ENCODE results near the gene FGFBP3. TPM values are rescaled to one million over a fixed set of nuclear protein-coding genes. Genes with fewer than 3 reads are reported as not detected.

The FGFBP3 gene
- polyA plus RNA-seq, 1 of the 3 experiments (the other 2 are of a cell fraction) = 1.3 TPM

DNA sequence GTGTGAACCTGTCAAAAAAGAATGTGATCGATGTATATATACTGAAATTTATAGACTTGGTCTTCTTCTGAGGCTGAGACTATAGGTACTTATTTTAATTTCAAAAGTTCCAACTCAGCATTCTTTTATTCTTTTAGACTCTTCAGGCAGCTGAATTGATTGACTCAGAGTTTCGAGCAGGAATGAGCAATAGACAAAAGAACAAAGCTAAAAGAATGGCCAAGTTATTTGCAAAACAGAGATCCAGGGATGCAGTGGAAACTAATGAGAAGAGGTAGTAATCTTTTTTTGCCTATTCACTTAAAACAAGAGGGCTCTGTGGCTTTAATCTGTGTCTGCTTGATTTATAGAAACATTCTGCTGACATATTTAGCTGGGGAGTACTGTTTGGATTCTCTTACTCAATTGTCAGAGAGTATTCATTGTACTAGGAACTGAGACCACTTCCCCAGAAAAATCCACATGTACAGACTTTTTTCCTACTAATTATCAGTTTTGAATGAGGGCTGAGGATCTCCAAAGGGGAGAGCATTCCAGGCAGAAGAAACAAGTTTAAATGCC, 44.4 kb upstream of the FGFBP3 start:
- no peak for DNase-seq
- H3K27me3 ChIP-seq (ENCODE audit: insufficient read depth) = no peaks in the 10 kb centered on the region
- ChIA-PET CTCF (no interaction called here), POLR2A (no interaction called here)
- no peak overlapping the region for H2AFZ ChIP-seq (ENCODE audit: low read depth)
- H3K9ac ChIP-seq = no peak overlapping the region
- H3K4me2 ChIP-seq = no peak overlapping the region
- 91% methylated on average over 2 of the region's 2 CpGs for WGBS (ENCODE audit: low lambda C conversion rate)
- no peaks in the 10 kb centered on the region for H4K20me1 ChIP-seq (ENCODE audit: insufficient read depth)
- no peaks in the 10 kb centered on the region for H3K9me2 ChIP-seq
- no peak overlapping the region for H3K4me3 ChIP-seq (ENCODE audit: low read depth in 2 of 2, low read length in 1 of 2)
- H3K4me1 ChIP-seq (ENCODE audit: control insufficient read depth in 1 of 2, insufficient read depth in 2 of 2, low read depth in 1 of 2, low read length in 1 of 2) = no peaks in the 10 kb centered on the region
- no peaks in the 10 kb centered on the region for H3K9me3 ChIP-seq
- no peak overlapping the region for H3K27ac ChIP-seq (ENCODE audit: low read depth in 2 of 2, low read length in 1 of 2)
- H3K36me3 ChIP-seq (replicated peaks in 1 of 2; ENCODE audit: control insufficient read depth in 1 of 2, insufficient read depth in 2 of 2, low read length in 1 of 2) = peaks cover 60 to 72% of the 10 kb centered on the region in 2 experiments
- no peaks in the 10 kb centered on the region for H3F3A ChIP-seq (replicated peaks; ENCODE audit: insufficient read depth)
- peaks cover 15% of the 10 kb centered on the region; the same call in 1 of the 2 replicates for H3K79me2 ChIP-seq (ENCODE audit: insufficient read depth)
- TF ChIP-seq, protein P1, sequence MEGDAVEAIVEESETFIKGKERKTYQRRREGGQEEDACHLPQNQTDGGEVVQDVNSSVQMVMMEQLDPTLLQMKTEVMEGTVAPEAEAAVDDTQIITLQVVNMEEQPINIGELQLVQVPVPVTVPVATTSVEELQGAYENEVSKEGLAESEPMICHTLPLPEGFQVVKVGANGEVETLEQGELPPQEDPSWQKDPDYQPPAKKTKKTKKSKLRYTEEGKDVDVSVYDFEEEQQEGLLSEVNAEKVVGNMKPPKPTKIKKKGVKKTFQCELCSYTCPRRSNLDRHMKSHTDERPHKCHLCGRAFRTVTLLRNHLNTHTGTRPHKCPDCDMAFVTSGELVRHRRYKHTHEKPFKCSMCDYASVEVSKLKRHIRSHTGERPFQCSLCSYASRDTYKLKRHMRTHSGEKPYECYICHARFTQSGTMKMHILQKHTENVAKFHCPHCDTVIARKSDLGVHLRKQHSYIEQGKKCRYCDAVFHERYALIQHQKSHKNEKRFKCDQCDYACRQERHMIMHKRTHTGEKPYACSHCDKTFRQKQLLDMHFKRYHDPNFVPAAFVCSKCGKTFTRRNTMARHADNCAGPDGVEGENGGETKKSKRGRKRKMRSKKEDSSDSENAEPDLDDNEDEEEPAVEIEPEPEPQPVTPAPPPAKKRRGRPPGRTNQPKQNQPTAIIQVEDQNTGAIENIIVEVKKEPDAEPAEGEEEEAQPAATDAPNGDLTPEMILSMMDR (IDR thresholded peaks at IDR 0.05) = no peak
- TF ChIP-seq JUND (IDR thresholded peaks at IDR 0.05) (no peak), RCOR1 (IDR thresholded peaks at IDR 0.05; ENCODE audit: low read length) (no peak), GABPA (IDR thresholded peaks at IDR 0.05; ENCODE audit: low read depth) (no peak), POLR2AphosphoS5 (IDR thresholded peaks at IDR 0.05; ENCODE audit: low read depth, low read length) (no peak), RAD21 (IDR thresholded peaks at IDR 0.05; ENCODE audit: low read length) (no peak)

GRCh38 chr10:91944880-91945630, 35.8 kb upstream of the FGFBP3 start:
- no peak for DNase-seq
- peaks cover 11% of the 10 kb centered on the region for H3F3A ChIP-seq (replicated peaks; ENCODE audit: insufficient read depth)
- no peak overlapping the region for H3K4me3 ChIP-seq (ENCODE audit: low read depth in 2 of 2, low read length in 1 of 2)
- H3K4me1 ChIP-seq (ENCODE audit: control insufficient read depth in 1 of 2, insufficient read depth in 2 of 2, low read depth in 1 of 2, low read length in 1 of 2) = no peaks in the 10 kb centered on the region; a peak in 1 of 4 replicates
- ChIA-PET CTCF (no interaction called here), POLR2A (interaction anchor here (0.9 kb wide), 1 partner anchor 13 kb away, joined by 3 read pairs; no protein-coding TSS in a partner anchor)
- H3K36me3 ChIP-seq (replicated peaks in 1 of 2; ENCODE audit: control insufficient read depth in 1 of 2, insufficient read depth in 2 of 2, low read length in 1 of 2) = peaks cover 14 to 34% of the 10 kb centered on the region in 2 experiments
- no peak overlapping the region for H3K4me2 ChIP-seq
- H3K27me3 ChIP-seq (ENCODE audit: insufficient read depth) = no peaks in the 10 kb centered on the region
- no peak overlapping the region for H3K9ac ChIP-seq
- H3K79me2 ChIP-seq (ENCODE audit: insufficient read depth) = peaks cover 45% of the 10 kb centered on the region; the same call in 1 of the 2 replicates
- H3K9me3 ChIP-seq = no peaks in the 10 kb centered on the region
- no peak overlapping the region; a peak in 1 of 4 replicates for H3K27ac ChIP-seq (ENCODE audit: low read depth in 2 of 2, low read length in 1 of 2)
- 91% methylated on average over 5 of the region's 5 CpGs for WGBS (ENCODE audit: low lambda C conversion rate)
- H4K20me1 ChIP-seq (ENCODE audit: insufficient read depth) = no peaks in the 10 kb centered on the region
- no peak overlapping the region for H2AFZ ChIP-seq (ENCODE audit: low read depth)
- H3K9me2 ChIP-seq = no peaks in the 10 kb centered on the region
- TF ChIP-seq JUND (IDR thresholded peaks at IDR 0.05) (no peak), TEAD4 (IDR thresholded peaks at IDR 0.05; ENCODE audit: borderline replicate concordance, insufficient read depth) (no peak), NFIC (IDR thresholded peaks at IDR 0.05; ENCODE audit: borderline replicate concordance) (no peak), FOSL2 (IDR thresholded peaks at IDR 0.05; ENCODE audit: borderline replicate concordance, low read depth) (peak; percentile 20; the same call in 1 of the 2 replicates)

Measured in SK-N-SH (cell line).